Measurements from ENCODE around the gene RABGGTA. TPM values are rescaled to one million over a fixed set of nuclear protein-coding genes. Genes with fewer than 3 reads are reported as not detected.
A peak's percentile ranks its signal among the peaks of the same experiment; 100 is the strongest.

RABGGTA gene
- total RNA-seq, 2 experiments from 2014 or later, result 24.3 to 27.3 TPM

DNA sequence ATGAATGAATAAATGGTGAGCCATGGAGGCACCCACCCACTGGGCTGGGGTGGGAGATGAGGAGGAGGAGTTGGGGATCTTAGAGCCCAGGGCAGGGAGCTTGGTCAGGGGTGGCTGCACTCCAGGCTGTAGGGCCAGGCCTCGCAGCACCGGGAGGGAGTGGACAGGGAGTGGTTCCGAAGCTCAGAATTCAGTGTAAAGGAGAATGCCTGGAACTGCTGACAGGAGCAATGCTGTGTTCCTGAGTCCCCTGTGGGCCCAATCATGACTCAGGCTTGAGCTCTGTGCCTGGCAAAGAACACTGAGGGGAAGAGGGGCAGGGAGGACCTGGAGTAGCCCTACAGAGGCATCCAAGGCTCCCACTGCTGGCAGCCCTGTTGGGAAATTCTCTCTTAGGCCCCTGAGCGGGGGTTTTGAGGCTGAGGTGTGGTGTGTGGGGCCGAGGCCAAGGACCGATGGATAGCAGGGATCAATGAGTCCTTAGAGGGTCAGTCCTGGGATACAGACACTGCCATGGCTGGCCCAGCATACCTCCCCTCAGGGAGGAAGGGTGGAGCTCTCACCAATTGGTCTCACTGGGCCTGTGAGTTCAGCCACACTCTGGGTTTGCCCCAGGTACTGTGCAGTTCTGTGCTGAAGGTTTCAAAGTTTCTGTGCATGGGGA lies 9.5 kb upstream of the RABGGTA start:
- Histone ChIP-seq H3K27ac (ENCODE audit: low read depth, low read length, poor library complexity, severe bottlenecking) (no peak overlapping the region), H3K9me3 (ENCODE audit: low read length) (no peaks in the 10 kb centered on the region), H3K9me2 (ENCODE audit: insufficient read depth, low read length) (no peaks in the 10 kb centered on the region), H3K4me1 (ENCODE audit: insufficient read depth, low read length, poor library complexity, severe bottlenecking) (peaks cover 7% of the 10 kb centered on the region), H3K4me3 (ENCODE audit: low read depth, low read length, poor library complexity, severe bottlenecking) (no peak overlapping the region), H3K36me3 (ENCODE audit: insufficient read depth, low read length) (no peaks in the 10 kb centered on the region), H3K79me2 (ENCODE audit: insufficient read depth, low read depth, low read length) (no peaks in the 10 kb centered on the region), H3K4me2 (ENCODE audit: low read length) (no peak overlapping the region), H2AFZ (ENCODE audit: low read length) (no peak overlapping the region), H4K20me1 (ENCODE audit: insufficient read depth, low read length) (no peaks in the 10 kb centered on the region)
- CTCF ChIA-PET (ENCODE audit: unreplicated experiment), result interaction anchor here (0.6 to 0.7 kb wide), 2 partner anchors 38 to 145 kb away, joined by 3 read pairs; partner anchors contain the start of gene PSME1
- TF ChIP-seq, protein P1, sequence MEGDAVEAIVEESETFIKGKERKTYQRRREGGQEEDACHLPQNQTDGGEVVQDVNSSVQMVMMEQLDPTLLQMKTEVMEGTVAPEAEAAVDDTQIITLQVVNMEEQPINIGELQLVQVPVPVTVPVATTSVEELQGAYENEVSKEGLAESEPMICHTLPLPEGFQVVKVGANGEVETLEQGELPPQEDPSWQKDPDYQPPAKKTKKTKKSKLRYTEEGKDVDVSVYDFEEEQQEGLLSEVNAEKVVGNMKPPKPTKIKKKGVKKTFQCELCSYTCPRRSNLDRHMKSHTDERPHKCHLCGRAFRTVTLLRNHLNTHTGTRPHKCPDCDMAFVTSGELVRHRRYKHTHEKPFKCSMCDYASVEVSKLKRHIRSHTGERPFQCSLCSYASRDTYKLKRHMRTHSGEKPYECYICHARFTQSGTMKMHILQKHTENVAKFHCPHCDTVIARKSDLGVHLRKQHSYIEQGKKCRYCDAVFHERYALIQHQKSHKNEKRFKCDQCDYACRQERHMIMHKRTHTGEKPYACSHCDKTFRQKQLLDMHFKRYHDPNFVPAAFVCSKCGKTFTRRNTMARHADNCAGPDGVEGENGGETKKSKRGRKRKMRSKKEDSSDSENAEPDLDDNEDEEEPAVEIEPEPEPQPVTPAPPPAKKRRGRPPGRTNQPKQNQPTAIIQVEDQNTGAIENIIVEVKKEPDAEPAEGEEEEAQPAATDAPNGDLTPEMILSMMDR (conservative IDR thresholded peaks at IDR 0.05; ENCODE audit: low read length), result no peak
- no peak for TF ChIP-seq EZH2phosphoT487 (IDR thresholded peaks at IDR 0.05; ENCODE audit: borderline replicate concordance, low read depth, low read length)
- DNase-seq (ENCODE audit: low spot score), result no peak
- intact Hi-C loops (cut with micrococcal nuclease; ENCODE audit: unreplicated experiment), result no loop called here
- POLR2A ChIA-PET, result interaction anchor here (0.9 kb wide), 1 partner anchor 38 kb away, joined by 3 read pairs; the partner anchor contains the start of gene TINF2
- no TSS peak for BruUV-seq (replicated peaks)

DNA sequence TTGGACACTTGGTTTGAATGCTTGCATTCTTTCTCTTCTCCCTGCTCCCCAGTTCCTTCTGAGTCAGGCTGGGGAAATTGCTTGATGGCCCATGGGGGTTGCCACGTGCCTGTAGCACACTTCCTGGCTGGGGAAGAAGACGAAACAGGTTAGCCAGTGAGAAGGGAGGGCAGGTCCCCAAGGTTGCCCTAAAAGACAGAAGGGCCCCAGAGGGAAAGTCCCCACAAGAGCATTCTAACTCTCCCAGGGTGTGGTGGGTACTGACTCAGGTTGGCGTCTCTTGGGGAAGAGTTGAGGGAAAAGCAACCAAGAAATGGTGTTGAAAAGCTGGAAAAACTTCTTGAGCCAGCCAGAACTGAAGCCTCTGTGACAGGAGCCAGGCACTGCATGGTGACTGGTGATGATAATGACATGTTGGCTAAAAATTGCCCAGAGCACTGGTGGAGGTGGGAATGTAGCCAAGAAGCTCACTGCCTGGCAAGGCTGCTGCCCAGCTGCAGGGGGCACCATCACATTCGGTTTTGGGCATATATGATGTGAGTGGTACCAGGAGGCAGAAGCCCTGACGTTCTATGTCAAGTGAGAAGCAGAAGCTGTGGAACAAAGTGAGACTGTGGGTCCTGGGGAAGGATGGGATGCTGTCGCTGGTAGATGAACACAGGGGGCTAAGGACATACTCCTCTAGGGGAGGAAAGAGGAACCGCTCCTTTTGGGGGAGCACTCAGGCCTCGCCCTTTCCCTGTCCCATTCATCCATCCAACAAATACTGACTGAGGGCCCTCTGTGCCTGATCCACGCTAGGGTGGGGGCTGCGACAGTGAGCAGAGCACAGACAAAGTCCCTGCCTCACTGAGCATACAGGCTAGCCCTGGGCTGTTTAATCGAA lies 8.1 kb upstream of the RABGGTA start:
- H2AFZ ChIP-seq (ENCODE audit: low read length), result no peak overlapping the region
- POLR2A ChIA-PET, result interaction anchor here (0.9 kb wide), 1 partner anchor 37 kb away, joined by 3 read pairs; the partner anchor contains the start of gene TINF2

More for the DNA sequence above, 8.1 kb upstream of the RABGGTA start:
- CTCF ChIA-PET (ENCODE audit: unreplicated experiment), result interaction anchor here (1.0 kb wide), 1 partner anchor 13 kb away, joined by 5 read pairs; no protein-coding TSS in a partner anchor
- H3K27ac ChIP-seq (ENCODE audit: low read depth, low read length, poor library complexity, severe bottlenecking), result no peak overlapping the region
- no peaks in the 10 kb centered on the region for H3K9me3 ChIP-seq (ENCODE audit: low read length)
- TF ChIP-seq, protein P1 (conservative IDR thresholded peaks at IDR 0.05; ENCODE audit: low read length), result peak; percentile 63
- no peak for TF ChIP-seq EZH2phosphoT487 (IDR thresholded peaks at IDR 0.05; ENCODE audit: borderline replicate concordance, low read depth, low read length)
- H3K9me2 ChIP-seq (ENCODE audit: insufficient read depth, low read length), result no peaks in the 10 kb centered on the region
- H3K36me3 ChIP-seq (ENCODE audit: insufficient read depth, low read length), result no peaks in the 10 kb centered on the region
- no peaks in the 10 kb centered on the region for H4K20me1 ChIP-seq (ENCODE audit: insufficient read depth, low read length)
- H3K4me3 ChIP-seq (ENCODE audit: low read depth, low read length, poor library complexity, severe bottlenecking), result no peak overlapping the region
- BruUV-seq (replicated peaks), result no TSS peak
- peaks cover 14% of the 10 kb centered on the region for H3K4me1 ChIP-seq (ENCODE audit: insufficient read depth, low read length, poor library complexity, severe bottlenecking)
- H3K4me2 ChIP-seq (ENCODE audit: low read length), result no peak overlapping the region
- intact Hi-C loops (cut with micrococcal nuclease; ENCODE audit: unreplicated experiment), result no loop called here
- DNase-seq (ENCODE audit: low spot score), result peak; percentile 19
- H3K79me2 ChIP-seq (ENCODE audit: insufficient read depth, low read depth, low read length), result no peaks in the 10 kb centered on the region

All from OCI-LY7 (cell line).